PC-3 (cell line): ENCODE measurements around the gene MKKS.

Source experiments
- CTCF ChIP-seq: fragments of 300-600 bp; sonication (generic); conservative IDR thresholded peaks from 2 replicates; pipeline ENCODE4 v1.5.1; 2017; ENCODE audit warnings: antibody characterized with exemption, low read depth, mild to moderate bottlenecking, low read length
- EZH2 ChIP-seq: fragments of 300-600 bp; sonication (generic); IDR thresholded peaks from one replicate; pipeline ENCODE4 v1.6.1; 2017; ENCODE audit warnings: antibody characterized with exemption, mild to moderate bottlenecking, low read length; ENCODE audit not compliant: unreplicated experiment
- EZH2phosphoT487 ChIP-seq: fragments of 300-600 bp; sonication (generic); IDR thresholded peaks from 2 replicates; pipeline ENCODE4 v1.6.1; 2018; ENCODE audit warnings: mild to moderate bottlenecking, antibody characterized with exemption, low read length, borderline replicate concordance

GRCh38 chr20:10429443-10429981, 4.5 kb downstream of the MKKS start:
- TF ChIP-seq CTCF (no peak), EZH2phosphoT487 (no peak), EZH2 (no peak)
